Tibial nerve (tissue), 3 donors: ENCODE data around the gene CUX1.

Experiments used
- POLR2A ChIP-seq, 2 donors: fragments of 450-650 bp; IDR thresholded peaks; one replicate each; pipeline ENCODE4 v1.6.1; 2017; ENCODE audit warnings: antibody characterized with exemption in 2 of 2, mild to moderate bottlenecking in 2 of 2, moderate library complexity in 2 of 2
- TF ChIP-seq, protein P1 (sequence below), 5 experiments: fragments of 200-600 bp in 3 of 5; fragments of 450-650 bp in 2 of 5; sonication (generic) in 3 of 5; IDR thresholded peaks; one replicate each; pipeline ENCODE4 v1.5.1; 2016 to 2019; ENCODE audit warnings: antibody characterized with exemption in 5 of 5, mild to moderate bottlenecking in 3 of 5, moderate library complexity in 2 of 5

DNA sequence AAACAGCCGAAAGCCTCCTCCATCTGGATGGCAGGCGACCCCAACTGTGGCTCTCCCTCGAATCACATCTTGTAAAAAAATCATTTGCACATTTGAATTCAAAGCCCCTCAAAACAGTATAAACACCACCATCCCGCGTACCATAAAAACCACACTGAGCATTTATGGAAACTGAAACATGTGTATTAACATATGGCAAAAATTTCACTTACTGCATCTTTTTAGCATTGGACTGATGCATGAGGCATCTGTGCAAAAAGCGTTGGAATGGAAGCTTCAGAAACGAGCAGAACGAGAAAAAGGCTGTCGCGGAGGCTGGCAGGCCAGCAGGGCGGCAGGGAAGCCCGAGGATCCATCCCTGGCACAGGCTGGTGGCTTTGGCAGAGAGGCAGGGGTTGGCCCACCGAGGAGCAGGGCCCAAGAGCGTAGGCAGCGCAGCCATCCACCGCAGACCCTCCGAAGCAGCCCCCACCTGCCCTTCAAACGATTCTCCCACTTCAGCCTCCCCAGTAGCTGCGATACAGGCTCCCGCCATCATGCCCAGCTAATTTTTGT, 39.3 kb upstream of the CUX1 start:
- no peak for TF ChIP-seq POLR2A (IDR thresholded peaks at IDR 0.05)
- TF ChIP-seq, protein P1, sequence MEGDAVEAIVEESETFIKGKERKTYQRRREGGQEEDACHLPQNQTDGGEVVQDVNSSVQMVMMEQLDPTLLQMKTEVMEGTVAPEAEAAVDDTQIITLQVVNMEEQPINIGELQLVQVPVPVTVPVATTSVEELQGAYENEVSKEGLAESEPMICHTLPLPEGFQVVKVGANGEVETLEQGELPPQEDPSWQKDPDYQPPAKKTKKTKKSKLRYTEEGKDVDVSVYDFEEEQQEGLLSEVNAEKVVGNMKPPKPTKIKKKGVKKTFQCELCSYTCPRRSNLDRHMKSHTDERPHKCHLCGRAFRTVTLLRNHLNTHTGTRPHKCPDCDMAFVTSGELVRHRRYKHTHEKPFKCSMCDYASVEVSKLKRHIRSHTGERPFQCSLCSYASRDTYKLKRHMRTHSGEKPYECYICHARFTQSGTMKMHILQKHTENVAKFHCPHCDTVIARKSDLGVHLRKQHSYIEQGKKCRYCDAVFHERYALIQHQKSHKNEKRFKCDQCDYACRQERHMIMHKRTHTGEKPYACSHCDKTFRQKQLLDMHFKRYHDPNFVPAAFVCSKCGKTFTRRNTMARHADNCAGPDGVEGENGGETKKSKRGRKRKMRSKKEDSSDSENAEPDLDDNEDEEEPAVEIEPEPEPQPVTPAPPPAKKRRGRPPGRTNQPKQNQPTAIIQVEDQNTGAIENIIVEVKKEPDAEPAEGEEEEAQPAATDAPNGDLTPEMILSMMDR (IDR thresholded peaks at IDR 0.05), result no peak
